HG02571 (cell line): ENCODE measurements around the gene EIPR1.

Experiments used
- ATAC-seq: cut with Tn5 transposase; IDR thresholded peaks from one replicate; pipeline ENCODE4 v1.9.1; 2021; ENCODE audit warnings: mild to moderate bottlenecking, moderate library complexity; ENCODE audit not compliant: unreplicated experiment

Gene EIPR1

DNA sequence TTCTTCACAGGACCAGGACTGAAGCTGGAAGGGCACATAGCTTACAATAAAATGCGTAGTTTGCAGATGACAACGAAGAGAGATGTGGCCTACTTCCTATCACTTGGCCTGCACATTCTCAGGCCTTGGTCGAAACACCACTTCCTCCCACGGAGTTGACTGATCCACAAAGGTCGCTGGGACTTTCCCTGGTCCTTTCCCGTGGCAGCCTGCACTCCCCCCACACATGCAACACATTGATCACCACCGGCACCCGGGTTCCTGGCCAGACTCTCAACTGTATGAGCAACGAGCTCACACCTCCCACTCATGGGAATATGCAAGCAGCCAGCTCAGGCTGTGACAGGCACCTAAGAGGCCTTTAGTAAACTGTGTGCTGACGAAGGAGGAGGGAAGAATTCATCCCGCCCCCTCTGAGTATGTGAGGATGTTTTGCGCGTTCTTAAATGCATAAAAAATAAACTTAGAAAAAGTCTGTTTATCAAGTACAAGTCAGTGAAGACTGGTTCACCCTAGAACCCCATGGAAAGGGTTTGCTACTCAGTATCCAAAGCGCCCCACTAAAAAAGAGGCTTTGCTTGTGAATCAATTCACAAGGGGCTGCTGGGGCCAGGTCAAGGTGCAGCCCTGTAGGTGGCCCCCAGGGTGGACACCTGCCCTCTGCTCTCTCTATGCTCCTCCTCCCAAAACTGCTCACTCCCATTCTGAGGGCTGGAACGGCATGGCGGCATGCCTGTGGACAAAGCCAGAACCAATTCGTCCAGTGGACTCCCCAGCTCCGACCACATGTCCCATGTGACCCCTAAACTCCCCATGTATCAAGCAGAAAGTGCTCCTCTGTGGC lies 154.3 kb downstream of the EIPR1 start:
- ATAC-seq = peak; percentile 90

- peak; percentile 54 for ATAC-seq
Measured at GRCh38 chr2:3222636-3223035, 155.0 kb downstream of the EIPR1 start.

DNA sequence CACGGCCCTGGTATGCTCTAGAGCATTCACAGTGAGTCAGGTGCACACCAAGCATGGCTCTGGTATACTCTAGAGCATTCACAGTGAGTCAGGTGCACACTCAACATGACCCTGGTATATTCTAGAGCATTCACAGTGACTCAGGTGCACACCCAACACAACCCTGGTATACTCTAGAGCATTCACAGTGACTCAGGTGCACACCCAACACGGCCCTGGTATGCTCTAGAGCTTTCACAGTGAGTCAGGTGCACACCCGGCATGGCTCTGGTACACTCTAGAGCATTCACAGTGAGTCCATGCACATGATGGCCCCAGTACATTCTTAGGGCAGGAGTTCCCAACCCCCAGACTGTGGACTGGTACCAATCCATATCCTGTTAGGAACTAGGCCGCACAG lies 158.1 kb downstream of the EIPR1 start:
- ATAC-seq = no peak

- ATAC-seq = no peak
Measured at GRCh38 chr2:3217646-3218045, 160.0 kb downstream of the EIPR1 start.

DNA sequence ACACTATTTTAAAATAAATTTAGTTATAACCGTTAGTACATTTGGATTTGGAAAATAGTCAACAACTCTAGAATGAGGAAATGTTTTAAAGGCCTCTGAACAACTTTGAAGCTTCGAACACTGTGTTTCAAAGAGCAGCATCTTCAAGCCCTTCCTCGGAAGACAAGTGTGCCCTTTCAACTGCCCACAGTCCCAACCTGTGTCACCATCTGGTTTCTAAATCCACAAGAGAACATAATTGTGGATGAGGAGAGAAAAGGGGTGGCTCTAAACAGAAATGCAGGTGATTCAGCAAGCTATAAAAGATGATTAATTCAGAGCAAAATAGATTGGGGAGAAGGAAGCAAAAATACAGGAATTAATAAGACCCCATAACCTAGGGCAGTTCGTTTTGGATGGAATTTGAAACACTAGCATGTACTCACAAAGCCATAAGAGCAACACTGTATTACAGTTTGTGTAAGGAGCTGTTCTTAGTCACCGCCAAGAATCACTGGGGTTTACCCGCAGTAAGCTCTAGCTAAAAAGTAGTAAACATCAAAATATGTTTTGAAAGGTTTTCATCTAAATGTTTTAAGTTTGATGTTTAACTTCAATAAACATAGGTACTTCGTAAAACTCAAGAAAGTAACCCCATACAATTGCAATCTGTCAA lies 160.7 kb downstream of the EIPR1 start:
- no peak for ATAC-seq

DNA sequence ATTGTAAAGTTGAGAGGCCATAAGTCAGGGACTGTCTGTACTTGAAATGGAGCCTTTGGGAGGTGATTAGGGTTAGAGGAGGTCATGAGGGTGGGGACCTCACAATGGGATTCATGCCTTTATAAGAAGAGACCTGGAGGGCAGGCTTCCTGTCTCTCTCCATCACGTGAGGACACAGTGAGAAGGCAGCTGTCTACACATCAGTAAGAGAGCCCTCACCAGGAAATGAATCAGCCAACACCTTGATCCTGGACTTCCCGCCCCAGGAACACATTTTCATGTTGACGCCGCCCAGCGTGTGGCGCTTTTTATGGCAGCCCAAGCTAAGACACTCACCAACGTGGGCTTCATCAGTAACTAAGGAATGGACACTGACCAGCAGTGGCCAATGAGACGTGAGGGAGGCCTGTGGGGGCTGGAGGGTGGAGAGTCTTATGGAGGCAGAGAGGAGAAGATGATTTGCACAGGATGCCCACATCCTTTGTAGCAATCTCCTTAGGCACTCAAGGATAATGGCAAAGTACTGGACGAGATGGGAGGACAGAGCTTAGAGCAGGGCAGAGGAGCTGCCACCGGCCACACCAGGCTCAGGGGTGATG lies 162.7 kb downstream of the EIPR1 start:
- ATAC-seq = no peak

DNA sequence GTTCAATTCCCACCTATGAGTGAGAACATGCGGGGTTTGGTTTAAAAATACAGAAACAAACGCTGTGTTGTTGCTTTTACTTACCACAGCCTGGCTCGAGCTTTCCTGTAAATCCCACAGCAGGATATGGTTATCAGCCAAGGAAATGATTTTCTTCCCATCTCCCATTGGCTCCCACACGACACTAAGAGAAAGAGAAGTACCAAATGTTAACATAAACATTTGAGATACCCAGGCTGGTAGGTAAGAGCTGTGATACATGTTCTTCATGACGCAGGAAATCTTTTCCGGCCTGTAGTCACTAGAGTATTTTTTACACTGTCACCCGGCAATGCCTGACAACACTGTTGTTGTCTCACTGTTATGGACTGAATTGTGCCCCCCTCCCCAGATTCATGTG lies 163.6 kb downstream of the EIPR1 start:
- ATAC-seq = no peak

DNA sequence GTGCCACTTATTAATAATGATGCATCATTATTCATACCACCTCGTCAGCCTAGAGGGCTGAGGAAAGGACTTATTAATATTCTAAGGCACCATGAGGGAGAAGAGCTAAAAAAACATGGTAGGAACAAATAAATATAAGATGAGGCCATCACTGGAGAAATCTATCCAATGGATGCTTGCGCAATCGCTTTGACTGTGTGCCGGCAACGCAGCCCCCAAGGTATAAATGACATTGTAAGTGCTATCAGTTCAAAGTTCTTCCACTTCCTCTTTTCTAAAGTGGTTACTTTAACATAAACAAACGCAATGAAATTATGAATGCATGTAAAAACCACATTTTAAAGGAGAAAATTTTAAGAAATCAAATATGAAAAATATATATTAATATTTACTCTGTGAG lies 164.6 kb downstream of the EIPR1 start:
- no peak for ATAC-seq

- no peak for ATAC-seq
Measured at GRCh38 chr2:3212061-3212362, 165.6 kb downstream of the EIPR1 start.

- ATAC-seq = no peak
Measured at GRCh38 chr2:3211256-3212060, 166.2 kb downstream of the EIPR1 start.

DNA sequence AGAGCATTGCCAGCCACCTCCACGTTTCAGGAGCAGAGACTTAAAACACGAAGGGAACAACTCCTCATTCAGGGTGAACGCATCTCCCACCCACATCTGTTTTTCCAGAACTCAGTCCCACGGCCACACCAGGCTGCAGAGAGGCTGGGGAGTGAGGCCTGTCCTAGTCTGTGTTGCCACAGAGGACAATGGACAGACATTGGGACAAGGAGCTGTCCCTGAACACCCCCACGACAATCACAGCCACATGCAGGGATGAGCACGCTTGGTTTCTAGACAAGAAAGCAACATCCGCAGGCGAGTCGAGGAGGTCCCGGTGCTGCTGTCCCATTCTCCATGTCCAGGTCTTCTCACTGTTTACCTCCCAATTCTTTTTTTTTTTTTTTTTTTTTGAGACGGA lies 167.4 kb downstream of the EIPR1 start:
- no peak for ATAC-seq

DNA sequence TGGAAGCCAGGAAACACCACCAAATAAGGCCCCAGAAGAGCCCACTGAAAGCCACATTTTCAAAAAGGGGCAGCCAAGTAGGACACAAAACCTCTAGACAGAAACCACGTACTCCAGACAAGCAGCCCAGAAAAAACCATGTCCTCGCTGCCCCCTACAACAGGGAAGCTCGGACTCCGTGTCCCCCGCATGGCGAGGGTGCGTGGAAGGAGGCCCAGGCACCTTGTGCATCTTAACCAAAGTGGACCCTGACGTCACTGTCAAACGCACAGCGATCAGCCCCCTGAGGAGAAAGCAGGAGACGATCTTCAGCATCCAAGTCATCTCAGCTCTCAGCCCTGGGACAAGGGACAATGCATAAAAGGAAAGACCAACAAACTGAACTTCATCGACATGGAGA lies 168.4 kb downstream of the EIPR1 start:
- no peak for ATAC-seq

GRCh38 chr2:3208591-3208990 lies 169.0 kb downstream of the EIPR1 start:
- ATAC-seq = no peak

DNA sequence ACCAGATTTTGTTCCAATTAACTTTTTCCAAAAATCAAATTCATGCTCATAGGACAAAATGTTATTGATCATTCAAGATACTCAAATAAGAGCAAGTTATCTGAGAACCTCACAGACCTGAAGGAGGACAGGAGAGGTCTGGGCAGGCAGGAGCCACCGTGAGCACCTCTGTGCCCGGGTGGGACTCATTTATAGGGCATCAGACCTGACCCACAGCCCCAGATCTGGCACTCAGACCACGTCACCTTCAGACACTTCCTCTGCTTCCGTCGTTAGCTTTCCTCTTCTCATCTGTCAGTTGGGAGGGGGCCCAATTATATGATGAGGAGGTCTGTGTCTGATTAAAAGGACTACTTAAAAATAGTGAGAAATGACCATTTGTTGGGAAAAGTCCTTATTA lies 169.4 kb downstream of the EIPR1 start:
- no peak for ATAC-seq

GRCh38 chr2:3207091-3207491 lies 170.5 kb downstream of the EIPR1 start:
- no peak for ATAC-seq

DNA sequence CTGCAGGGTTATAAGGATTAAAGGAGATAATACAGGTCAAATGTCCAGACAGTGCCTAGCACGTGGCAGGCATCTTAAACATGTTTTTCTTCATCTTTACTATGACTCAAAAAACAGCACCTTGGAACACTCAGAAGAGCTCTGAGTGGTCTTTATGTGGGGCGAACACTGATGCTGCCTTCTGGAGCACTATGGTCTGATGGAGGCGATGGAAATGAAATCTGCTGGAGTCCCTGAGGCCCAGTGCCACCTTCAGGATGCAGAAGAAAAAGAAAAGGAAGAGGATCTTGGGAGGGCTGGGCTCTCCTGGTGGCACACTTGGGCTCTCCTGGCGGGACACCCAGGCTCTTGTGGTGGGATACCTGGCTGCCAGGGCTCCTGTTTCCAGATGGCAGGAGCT lies 171.8 kb downstream of the EIPR1 start:
- no peak for ATAC-seq

DNA sequence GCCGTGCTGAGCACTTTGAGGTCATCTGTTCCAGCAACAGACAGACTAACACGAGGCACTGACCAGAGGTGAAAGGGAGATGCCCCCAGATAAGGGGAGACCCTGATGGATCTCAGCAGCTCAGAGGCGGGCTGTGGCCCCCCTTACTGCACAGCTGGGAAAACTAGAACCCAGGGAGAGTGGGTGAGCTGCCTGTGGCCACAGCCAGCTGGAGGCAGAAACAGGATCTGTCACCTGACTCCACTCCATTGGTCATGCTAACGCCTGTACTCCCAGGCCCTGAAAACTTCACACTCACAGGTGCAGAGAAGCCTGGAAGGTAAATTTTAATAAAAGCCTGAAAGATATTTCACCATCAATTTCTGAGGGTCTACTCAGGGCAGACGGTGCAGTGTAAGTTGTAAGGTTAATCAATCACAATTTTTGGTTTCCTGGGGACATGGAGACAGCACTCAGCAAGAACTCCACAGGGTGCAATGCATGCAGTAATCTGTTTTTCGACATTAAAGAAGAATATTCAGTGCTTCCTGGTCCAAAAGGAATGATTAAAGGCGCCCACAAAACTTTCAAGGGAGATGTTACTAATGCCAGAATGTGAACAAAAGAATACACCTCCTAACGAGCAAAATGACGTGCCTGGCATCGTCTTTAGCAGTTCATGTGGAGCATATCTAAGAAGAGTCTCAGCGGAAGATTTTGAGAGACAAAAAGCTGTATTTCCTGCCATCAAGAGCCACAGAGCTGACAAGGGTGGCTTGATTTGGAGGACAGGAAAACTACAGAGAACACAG lies 173.4 kb downstream of the EIPR1 start:
- no peak for ATAC-seq

DNA sequence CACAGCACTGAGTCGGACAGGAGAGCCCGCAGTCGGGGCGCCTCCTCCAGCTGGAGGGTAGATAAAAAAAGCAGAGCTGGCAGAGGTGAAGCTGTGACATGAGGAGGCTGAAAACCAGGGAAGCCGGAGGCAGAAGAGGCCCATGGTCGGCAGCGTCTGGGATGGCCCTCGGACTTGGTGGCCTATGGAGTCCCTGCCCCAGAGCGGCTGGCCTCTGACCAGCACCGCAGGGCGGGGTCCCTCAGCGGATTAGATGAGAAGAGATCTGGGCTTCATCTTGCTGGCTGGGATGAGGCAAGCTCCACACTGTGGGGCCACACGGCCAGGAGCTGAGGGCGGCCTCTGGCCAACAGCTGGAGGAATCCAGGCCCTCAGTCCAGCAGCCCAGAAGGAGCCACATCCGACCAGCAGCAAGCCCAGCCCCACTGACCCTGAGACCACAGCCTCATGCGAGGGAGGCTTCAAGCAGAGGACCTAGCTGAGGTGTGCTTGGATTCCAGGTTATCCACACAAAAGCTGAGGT lies 174.1 kb downstream of the EIPR1 start:
- ATAC-seq = no peak

GRCh38 chr2:3202926-3203325 lies 174.7 kb downstream of the EIPR1 start:
- no peak for ATAC-seq

DNA sequence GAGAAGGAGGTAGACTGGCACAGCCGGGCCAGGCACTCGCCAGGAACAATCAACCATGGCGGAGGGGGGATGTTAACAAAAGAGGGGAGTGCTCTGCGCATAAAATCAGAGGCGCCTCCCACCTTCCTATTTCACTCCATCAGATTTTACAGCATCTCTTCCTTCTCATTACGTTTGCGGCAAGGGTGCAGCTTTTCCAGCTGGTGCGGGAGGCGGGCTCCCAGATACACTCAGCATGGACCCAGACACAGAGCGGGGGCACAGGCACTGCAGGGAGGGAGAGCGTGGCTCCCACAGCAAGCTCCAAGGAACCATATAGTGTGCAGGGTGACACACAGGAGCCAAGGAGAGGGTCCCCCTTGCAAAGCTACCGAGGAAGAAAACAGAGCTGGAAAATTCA lies 176.3 kb downstream of the EIPR1 start:
- ATAC-seq = no peak
